Heart left ventricle (tissue), 13 donors: Measurements from ENCODE around the gene RALBP1.

Experiments used
- CTCF ChIP-seq, 12 donors: fragments of 200-600 bp; sonication (generic) in 4 of 12; IDR thresholded peaks; one replicate each; pipeline versions ENCODE4 v1.5.0 to v1.8.0; 2018 to 2022; ENCODE audit warnings: antibody characterized with exemption in 12 of 12, mild to moderate bottlenecking in 5 of 12
- POLR2A ChIP-seq, 2 donors: fragments of 450-650 bp; IDR thresholded peaks; one replicate each; pipeline ENCODE4 v1.6.1; 2017; ENCODE audit warnings: antibody characterized with exemption in 2 of 2, mild to moderate bottlenecking in 2 of 2, moderate library complexity in 2 of 2
- donor health status: ischemic (EF 13 %, LVEDD 7.1; RV severe dilation, severe dysfunction).
- donor health status: DM: no; HTN: yes; CAD: no.
- donor health status: DM: no; HTN: no; CAD: no.
- donor health status: ischemic (EF 25% LVEDD 6.9; RV normal size, moderate dysfunction).
- donor health status: ischemic (EF 25% LVEDD 5.7; RV mildly dilated, moderate dysfunction).
- donor health status: ischemic (EF 35%, LVEDD 5.7; RV mildly dilated, moderate dysfunction).
- donor health status: nonischemic (EF 11% LVEDD 7.7; RV severe dilation, severe dysfunction).
- donor health status: DM: yes; HTN: yes; CAD: no.
- donor health status: PGD.
- donor health status: ischemic (EF 29% LVEDD 5.4; RV normal size, mild dysfunction).
- donor health status: nonischemic (EF 23%, LVEDD 6.1; RV moderate dilation, normal function).

- TF ChIP-seq CTCF (IDR thresholded peaks at IDR 0.05) = no peak
- no peak for TF ChIP-seq POLR2A (IDR thresholded peaks at IDR 0.05)
Measured at GRCh38 chr18:9428301-9428706, 47.0 kb upstream of the RALBP1 start.
